Fibroblast of skin of left quadriceps (primary cell): ENCODE measurements around the gene TIMM23B.
"Not testable (repeated sequence)": the region's sequence is repeated elsewhere in the genome, so short reads cannot be mapped to it uniquely, and the experiment has no call there.

Source experiments
- DNase-seq, 2 experiments: peaks; one replicate each; pipeline ENCODE4 v3.0.0-alpha.2; 2013; ENCODE audit warnings: low read depth in 2 of 2

Gene TIMM23B

GRCh38 chr10:49941447-49942338 lies at the start of gene TIMM23B, which contains the start of gene PARG:
TSS of gene TIMM23B (plus strand) at chr10:49942053. CDS start at chr10:49942195, 142 bp downstream.
TSS of gene PARG (minus strand) at chr10:49942027. CDS start at chr10:49941725, 302 bp downstream.
- peak; percentile 49 to 55 for DNase-seq

- not testable (repeated sequence) for DNase-seq
Observed at GRCh38 chr10:49899999-49900398, 41.9 kb upstream of the TIMM23B start.

GRCh38 chr10:49900406-49900805 lies 41.4 kb upstream of the TIMM23B start:
- DNase-seq: not testable (repeated sequence)

GRCh38 chr10:49903829-49904228 lies 38.0 kb upstream of the TIMM23B start:
- DNase-seq: not testable (repeated sequence)

GRCh38 chr10:49908290-49909080 lies 33.4 kb upstream of the TIMM23B start:
- not testable (repeated sequence) for DNase-seq

GRCh38 chr10:49910295-49910694 lies 31.6 kb upstream of the TIMM23B start:
- not testable (repeated sequence) for DNase-seq

- not testable (repeated sequence) for DNase-seq
Observed at GRCh38 chr10:49916451-49916850, 25.4 kb upstream of the TIMM23B start.

GRCh38 chr10:49917927-49918326 lies 23.9 kb upstream of the TIMM23B start:
- not testable (repeated sequence) for DNase-seq

- DNase-seq: not testable (repeated sequence)
Observed at GRCh38 chr10:49922041-49922440, 19.8 kb upstream of the TIMM23B start.

- not testable (repeated sequence) for DNase-seq
Observed at GRCh38 chr10:49923572-49923971, 18.3 kb upstream of the TIMM23B start.

GRCh38 chr10:49931276-49931675 lies 10.6 kb upstream of the TIMM23B start:
- not testable (repeated sequence) for DNase-seq

- DNase-seq: not testable (repeated sequence)
Observed at GRCh38 chr10:49931959-49932728, 9.7 kb upstream of the TIMM23B start.

GRCh38 chr10:49942339-49942705 lies 469 bp downstream of the TIMM23B start:
- not testable (repeated sequence) for DNase-seq

- DNase-seq: not testable (repeated sequence)
Observed at GRCh38 chr10:49943607-49944006, 1.8 kb downstream of the TIMM23B start.

- DNase-seq: not testable (repeated sequence)
Observed at GRCh38 chr10:49948142-49948541, 6.3 kb downstream of the TIMM23B start.

- DNase-seq: not testable (repeated sequence)
Observed at GRCh38 chr10:49948737-49949136, 6.9 kb downstream of the TIMM23B start.

- not testable (repeated sequence) for DNase-seq
Observed at GRCh38 chr10:49952006-49952405, 10.2 kb downstream of the TIMM23B start.

- not testable (repeated sequence) for DNase-seq
Observed at GRCh38 chr10:49953122-49953521, 11.3 kb downstream of the TIMM23B start.

GRCh38 chr10:49970331-49970857 lies 28.5 kb downstream of the TIMM23B start:
- not testable (repeated sequence) for DNase-seq

- not testable (repeated sequence) for DNase-seq
Observed at GRCh38 chr10:49971466-49971865, 29.6 kb downstream of the TIMM23B start.

GRCh38 chr10:49972094-49972493 lies 30.2 kb downstream of the TIMM23B start:
- DNase-seq: not testable (repeated sequence)
